GM12892 (cell line): Measurements from ENCODE around the gene C2orf81.

Experiments
- DNase-seq: peaks from one replicate; pipeline ENCODE4 v3.0.0; 2011; ENCODE audit not compliant: insufficient read length
- FAIRE-seq: peaks from 2 replicates; lab custom pipeline; 2011; peaks lifted over from hg19 to GRCh38; lab: Jason Lieb, UNC
- POLR2A ChIP-seq: IDR thresholded peaks from 2 replicates; pipeline ENCODE4 v1.6.1; 2011; ENCODE audit warnings: low read depth, low read length, control low read depth
- POLR2AphosphoS5 ChIP-seq: IDR thresholded peaks from 2 replicates; pipeline ENCODE4 v1.6.1; 2011; ENCODE audit warnings: low read depth, low read length, control low read depth
- TAF1 ChIP-seq: IDR thresholded peaks from 2 replicates; pipeline ENCODE4 v1.6.1; 2011; ENCODE audit warnings: low read depth, mild to moderate bottlenecking, control low read depth, low read length, borderline replicate concordance

Gene C2orf81

DNA sequence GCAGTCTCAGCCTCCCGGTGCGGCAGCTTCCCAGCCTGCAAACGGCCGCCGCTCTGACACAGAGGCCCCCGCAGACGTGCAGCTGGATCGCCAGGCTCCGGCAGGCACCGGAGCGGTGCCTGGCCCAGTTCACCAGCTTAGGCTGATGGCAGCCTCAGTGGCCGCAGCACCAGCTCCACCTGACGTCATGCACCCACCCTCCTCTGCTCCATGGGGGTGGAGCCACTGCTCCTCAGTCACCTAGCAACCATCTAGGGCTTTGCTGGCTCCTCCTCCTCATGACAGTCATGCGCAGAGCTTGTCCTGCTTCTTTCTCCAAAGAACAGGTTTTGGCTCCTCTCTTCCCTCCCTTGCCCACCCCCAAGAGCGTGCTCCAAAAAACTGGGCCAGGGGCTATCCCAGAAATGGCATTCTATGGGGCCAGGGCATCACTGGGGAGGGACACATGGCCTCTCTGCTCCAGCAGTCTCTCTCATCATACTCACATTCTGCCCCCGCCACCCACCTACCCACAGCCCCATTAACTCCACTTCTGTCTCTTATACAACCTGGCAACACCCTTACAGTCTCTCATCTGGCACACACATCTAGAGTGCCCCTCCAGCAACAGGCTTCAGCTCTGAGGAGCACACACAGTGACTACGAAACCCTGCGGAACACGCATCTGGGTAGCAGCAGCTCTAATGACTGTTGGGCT lies 46.8 kb downstream of the C2orf81 start:
- no peak for TF ChIP-seq POLR2A
- DNase-seq: no peak
- no peak for FAIRE-seq

- TF ChIP-seq POLR2A (no peak), POLR2AphosphoS5 (no peak), TAF1 (no peak)
- FAIRE-seq: no peak
- no peak for DNase-seq
Observed at GRCh38 chr2:74373985-74374384, 47.4 kb downstream of the C2orf81 start.

GRCh38 chr2:74373221-74373676 lies 48.2 kb downstream of the C2orf81 start:
- no peak for TF ChIP-seq POLR2AphosphoS5
- no peak for TF ChIP-seq POLR2A
- TF ChIP-seq TAF1: no peak
- DNase-seq (no peak), FAIRE-seq (no peak)

- no peak for FAIRE-seq
- DNase-seq: no peak
- no peak for TF ChIP-seq POLR2A
- no peak for TF ChIP-seq TAF1
- TF ChIP-seq POLR2AphosphoS5: no peak
Observed at GRCh38 chr2:74372674-74373073, 48.7 kb downstream of the C2orf81 start.

GRCh38 chr2:74371421-74371820 lies 50.0 kb downstream of the C2orf81 start:
- FAIRE-seq: no peak
- no peak for DNase-seq
- TF ChIP-seq POLR2AphosphoS5 (no peak), TAF1 (no peak), POLR2A (no peak)

DNA sequence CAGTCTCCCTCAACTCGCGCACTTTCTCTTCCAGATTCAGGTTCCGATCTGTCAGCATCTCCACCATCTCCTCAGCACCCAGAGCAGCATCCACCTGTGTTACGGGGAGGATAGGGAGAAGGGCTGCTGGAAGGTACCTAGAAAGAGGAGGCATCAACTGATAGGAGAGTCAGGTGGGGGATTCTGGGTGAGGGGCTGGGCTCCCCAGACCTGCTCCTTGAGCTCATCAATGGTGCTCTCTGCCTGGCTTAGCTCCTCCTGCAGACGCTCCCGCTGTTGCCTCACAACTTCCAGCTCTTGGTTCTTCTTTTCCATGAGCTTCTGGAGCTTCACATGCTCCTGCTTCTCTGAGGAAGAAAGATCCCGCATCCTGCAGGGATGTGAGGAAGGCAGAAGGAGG lies 51.4 kb downstream of the C2orf81 start:
- TF ChIP-seq POLR2AphosphoS5 (no peak), POLR2A (no peak), TAF1 (no peak)
- FAIRE-seq: no peak
- no peak for DNase-seq

- FAIRE-seq: no peak
- no peak for DNase-seq
- TF ChIP-seq TAF1 (no peak), POLR2AphosphoS5 (no peak), POLR2A (no peak)
Observed at GRCh38 chr2:74368499-74368898, 52.9 kb downstream of the C2orf81 start.

- no peak for FAIRE-seq
- no peak for TF ChIP-seq POLR2A
- TF ChIP-seq TAF1: no peak
- no peak for TF ChIP-seq POLR2AphosphoS5
Observed at GRCh38 chr2:74367789-74368188, 53.6 kb downstream of the C2orf81 start.

DNA sequence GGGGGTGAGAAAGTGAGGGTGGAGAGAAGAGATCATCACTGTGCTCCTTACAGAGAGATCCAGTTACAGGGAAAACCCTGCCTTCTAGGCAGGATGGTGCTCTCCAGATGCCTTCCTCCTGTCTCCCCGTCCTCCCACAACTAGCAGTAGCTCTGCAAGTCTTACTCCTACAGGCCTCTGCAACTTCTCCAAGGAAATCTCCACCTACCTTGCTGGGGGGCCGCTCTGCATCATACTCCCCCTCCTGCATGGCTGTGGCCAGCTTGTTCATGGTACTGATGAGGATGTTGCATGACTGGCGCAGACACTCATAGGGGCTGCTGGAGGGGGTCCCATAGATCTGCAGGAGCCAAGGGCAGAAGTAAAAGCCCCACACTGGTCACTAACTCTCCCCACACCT lies 55.4 kb downstream of the C2orf81 start:
- FAIRE-seq (no peak), DNase-seq (no peak)
- TF ChIP-seq TAF1: no peak
- no peak for TF ChIP-seq POLR2AphosphoS5
- no peak for TF ChIP-seq POLR2A

More at GRCh38 chr2:74367789-74368188, 53.6 kb downstream of the C2orf81 start:
- no peak for DNase-seq

GRCh38 chr2:74364533-74365505 lies 56.6 kb downstream of the C2orf81 start:
- TF ChIP-seq POLR2AphosphoS5: no peak
- no peak for TF ChIP-seq TAF1
- TF ChIP-seq POLR2A: no peak
- FAIRE-seq (no peak), DNase-seq (no peak)
